Smooth muscle cell (in vitro differentiated cells): Measurements from ENCODE around the gene CENPU. TPM values are rescaled to one million over a fixed set of nuclear protein-coding genes. Genes with fewer than 3 reads are reported as not detected.

ENCODE experiments used
- DNase-seq: peaks from one replicate; lab custom pipeline; 2025; ENCODE audit not compliant: unreplicated experiment; lab: John Stamatoyannopoulos, UW
- H2AFZ ChIP-seq: fragments of 200-600 bp; sonication (generic); 2 replicates; pipeline ENCODE4 v1.6.0; 2016; ENCODE audit warnings: antibody characterized with exemption, low read depth, mild to moderate bottlenecking
- H3F3A ChIP-seq: fragments of 200-600 bp; sonication (generic); 2 replicates; pipeline ENCODE4 v1.6.0; 2017; ENCODE audit warnings: antibody characterized with exemption, low read depth
- H3K27ac ChIP-seq: fragments of 200-600 bp; sonication (generic); 2 replicates; pipeline ENCODE4 v1.5.1; 2016; ENCODE audit warnings: low read depth, mild to moderate bottlenecking
- H3K27me3 ChIP-seq: fragments of 200-600 bp; sonication (generic); 2 replicates; pipeline ENCODE4 v1.6.1; 2016; ENCODE audit warnings: low read depth, mild to moderate bottlenecking
- H3K36me3 ChIP-seq: fragments of 200-600 bp; sonication (generic); 2 replicates; pipeline ENCODE4 v1.5.1; 2016; ENCODE audit warnings: low read depth
- H3K4me1 ChIP-seq: fragments of 200-600 bp; sonication (generic); 2 replicates; pipeline ENCODE4 v1.5.1; 2016; ENCODE audit warnings: low read depth
- H3K4me2 ChIP-seq: fragments of 200-600 bp; sonication (generic); 2 replicates; pipeline ENCODE4 v1.6.0; 2016; ENCODE audit warnings: mild to moderate bottlenecking
- H3K4me3 ChIP-seq: fragments of 200-600 bp; sonication (generic); 2 replicates; pipeline ENCODE4 v1.5.1; 2016; ENCODE audit warnings: mild to moderate bottlenecking
- H3K79me2 ChIP-seq: fragments of 200-600 bp; sonication (generic); 2 replicates; pipeline ENCODE4 v1.6.0; 2016; ENCODE audit warnings: low read depth, mild to moderate bottlenecking
- H3K9ac ChIP-seq: fragments of 200-600 bp; sonication (generic); 2 replicates; pipeline ENCODE4 v1.6.0; 2016; ENCODE audit warnings: low read depth
- H3K9me3 ChIP-seq: fragments of 200-600 bp; sonication (generic); replicated peaks from 2 replicates; pipeline ENCODE4 v1.5.1; 2016; ENCODE audit warnings: low read depth
- H4K20me1 ChIP-seq: fragments of 200-600 bp; sonication (generic); 2 replicates; pipeline ENCODE4 v1.6.0; 2016; ENCODE audit warnings: low read depth
- CTCF ChIP-seq: fragments of 200-600 bp; sonication (generic); IDR thresholded peaks from 2 replicates; pipeline ENCODE4 v1.5.1; 2017; ENCODE audit warnings: borderline replicate concordance, mild to moderate bottlenecking, antibody characterized with exemption; ENCODE audit not compliant: insufficient read depth, poor library complexity, severe bottlenecking
- WGBS: methylation state at CpG from one replicate; pipeline ENCODE4 v1.1.7; 2016; ENCODE audit warnings: low lambda C conversion rate; 5-methylcytosine and 5-hydroxymethylcytosine counted together
- polyA plus RNA-seq: library from polyadenylated mRNA; unstranded; fragments of >200 nt; fragmentation: Nextera tagmentation; extraction: Ambion mirVana; gene quantifications from 2 replicates; pipeline ENCODE4 v1.2.1, GENCODE V29; 2016
- total RNA-seq: library from RNA; depleted of rRNA; stranded (reverse); fragments of >200 nt; gene quantifications from 2 replicates; pipeline ENCODE4 v1.2.3, GENCODE V29; 2014

The CENPU gene
- total and polyA plus RNA-seq, 2 experiments from 2014 or later: 12.2 to 18.4 TPM

DNA sequence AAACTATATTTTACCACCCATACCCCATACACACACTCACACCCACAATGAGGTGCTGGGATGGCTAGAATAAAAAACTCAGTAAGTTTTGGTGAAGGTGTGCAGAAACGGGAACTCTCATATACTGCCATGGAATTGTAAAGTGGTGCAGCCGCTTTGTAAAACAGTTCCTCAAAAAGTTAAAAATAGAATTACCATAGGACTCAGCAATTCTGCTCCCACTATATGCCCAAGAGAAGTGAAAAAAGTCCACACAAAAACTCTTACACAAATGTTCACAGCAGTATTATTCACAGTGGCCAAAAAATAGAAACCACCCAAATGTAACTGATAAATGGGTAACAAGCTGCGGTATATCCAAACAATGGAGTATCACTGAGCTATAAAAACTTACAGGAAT is 6.5 kb downstream of the CENPU start:
- H3K4me3 ChIP-seq: no peak overlapping the region
- no peaks in the 10 kb centered on the region for H3F3A ChIP-seq
- DNase-seq: no peak
- H3K27me3 ChIP-seq: no peaks in the 10 kb centered on the region
- H3K4me2 ChIP-seq: no peak overlapping the region
- H3K9me3 ChIP-seq: no peaks in the 10 kb centered on the region
- no peak overlapping the region for H3K27ac ChIP-seq
- H3K9ac ChIP-seq: no peak overlapping the region
- TF ChIP-seq CTCF: no peak
- H3K79me2 ChIP-seq: peaks cover 12% of the 10 kb centered on the region
- no peaks in the 10 kb centered on the region for H3K36me3 ChIP-seq
- peaks cover 8% of the 10 kb centered on the region for H3K4me1 ChIP-seq
- H4K20me1 ChIP-seq: no peaks in the 10 kb centered on the region
- WGBS: 96% methylated on average over 3 of the region's 3 CpGs
- H2AFZ ChIP-seq: no peak overlapping the region

DNA sequence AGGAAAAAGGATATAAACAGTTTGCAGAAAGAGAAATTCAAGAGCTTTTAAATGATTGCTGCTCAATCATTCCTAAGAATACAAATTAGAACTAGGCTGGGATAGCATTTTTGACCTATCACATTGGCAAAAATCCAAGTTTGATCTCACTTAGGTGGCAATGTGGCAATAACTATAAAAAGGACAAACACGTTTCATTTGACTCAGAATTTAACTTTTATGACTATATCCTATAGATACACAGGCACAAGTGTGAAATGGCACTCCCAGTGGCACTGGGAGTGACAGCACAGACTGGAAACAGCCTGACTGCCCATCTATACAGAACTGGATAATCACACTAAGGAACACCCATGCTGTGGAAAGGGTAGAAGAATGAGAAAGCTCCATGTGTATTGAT is 11.1 kb downstream of the CENPU start:
- Histone ChIP-seq H3K27me3 (no peaks in the 10 kb centered on the region), H3K27ac (no peak overlapping the region), H3K36me3 (no peaks in the 10 kb centered on the region), H3K4me2 (no peak overlapping the region), H3K9me3 (no peaks in the 10 kb centered on the region), H3K4me3 (no peak overlapping the region), H3K9ac (no peak overlapping the region), H3F3A (no peaks in the 10 kb centered on the region), H4K20me1 (no peaks in the 10 kb centered on the region), H2AFZ (no peak overlapping the region), H3K79me2 (no peaks in the 10 kb centered on the region), H3K4me1 (no peaks in the 10 kb centered on the region)
- 86% methylated on average over 1 of the region's 1 CpG for WGBS
- no peak for TF ChIP-seq CTCF
- DNase-seq: no peak

DNA sequence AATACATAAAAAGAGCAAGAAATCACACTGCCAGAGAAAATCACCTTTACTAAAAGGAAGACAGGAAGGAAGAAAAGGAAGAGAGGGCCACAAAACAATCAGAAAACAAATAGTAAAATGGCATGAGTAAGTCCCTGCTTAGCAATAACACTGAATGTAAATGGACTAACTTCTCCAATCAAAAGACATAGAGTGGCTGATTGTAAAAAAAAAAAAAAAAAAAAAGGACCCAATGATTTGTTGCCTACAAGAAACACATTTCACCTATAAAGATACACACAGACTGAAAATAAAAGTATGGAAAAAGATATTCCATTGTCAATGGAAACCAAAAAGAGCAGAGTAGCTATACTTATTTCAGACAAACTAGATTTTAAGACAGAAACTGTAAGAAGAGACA is 12.6 kb downstream of the CENPU start:
- no peaks in the 10 kb centered on the region for H4K20me1 ChIP-seq
- no peaks in the 10 kb centered on the region for H3F3A ChIP-seq
- no peaks in the 10 kb centered on the region for H3K9me3 ChIP-seq
- no peak overlapping the region for H3K4me2 ChIP-seq
- H3K4me1 ChIP-seq: no peaks in the 10 kb centered on the region
- no peak overlapping the region for H2AFZ ChIP-seq
- no peak overlapping the region for H3K9ac ChIP-seq
- no peak overlapping the region for H3K27ac ChIP-seq
- no peak for DNase-seq
- no peak overlapping the region for H3K4me3 ChIP-seq
- no peaks in the 10 kb centered on the region for H3K36me3 ChIP-seq
- TF ChIP-seq CTCF: no peak
- H3K27me3 ChIP-seq: no peaks in the 10 kb centered on the region
- no peaks in the 10 kb centered on the region for H3K79me2 ChIP-seq

GRCh38 chr4:184719407-184719806 is 14.5 kb downstream of the CENPU start:
- Histone ChIP-seq H3K9me3 (no peaks in the 10 kb centered on the region), H3K27me3 (no peaks in the 10 kb centered on the region), H3F3A (no peaks in the 10 kb centered on the region), H3K4me3 (no peak overlapping the region), H3K9ac (no peak overlapping the region), H3K79me2 (no peaks in the 10 kb centered on the region), H4K20me1 (no peaks in the 10 kb centered on the region), H3K36me3 (no peaks in the 10 kb centered on the region), H3K27ac (no peak overlapping the region), H3K4me2 (no peak overlapping the region), H3K4me1 (no peaks in the 10 kb centered on the region), H2AFZ (no peak overlapping the region)
- TF ChIP-seq CTCF: no peak
- WGBS: 98% methylated on average over 3 of the region's 3 CpGs
- no peak for DNase-seq
